NCI-H2171 (cell line): Measurements from ENCODE around the gene TCAP.

Experiments used
- DNase-seq: peaks from one replicate; lab custom pipeline; 2025; lab: John Stamatoyannopoulos, UW

The TCAP gene

GRCh38 chr17:39629494-39629880 is 35.7 kb upstream of the TCAP start:
- no peak for DNase-seq

GRCh38 chr17:39629898-39630297 is 35.3 kb upstream of the TCAP start:
- DNase-seq = no peak

- DNase-seq = no peak
Measured at GRCh38 chr17:39631403-39631802, 33.7 kb upstream of the TCAP start.

GRCh38 chr17:39632153-39632941 is 32.8 kb upstream of the TCAP start:
- peak; percentile 36 for DNase-seq

GRCh38 chr17:39633570-39634183 is 31.5 kb upstream of the TCAP start:
- no peak for DNase-seq

- peak; percentile 51 for DNase-seq
Measured at GRCh38 chr17:39634384-39634871, 30.7 kb upstream of the TCAP start.

- no peak for DNase-seq
Measured at GRCh38 chr17:39635614-39636176, 29.5 kb upstream of the TCAP start.

GRCh38 chr17:39636587-39636926 is 28.6 kb upstream of the TCAP start:
- DNase-seq = no peak

- DNase-seq = peak; percentile 89
Measured at GRCh38 chr17:39636927-39637736, 28.0 kb upstream of the TCAP start, which contains the start of gene STARD3. Gene STARD3 (plus strand): TSS chr17:39637144. CDS start chr17:39653532, 16,388 bp downstream.

GRCh38 chr17:39638317-39638716 is 26.8 kb upstream of the TCAP start:
- no peak for DNase-seq

- no peak for DNase-seq
Measured at GRCh38 chr17:39639043-39639442, 26.1 kb upstream of the TCAP start.

- DNase-seq = no peak
Measured at GRCh38 chr17:39639566-39640458, 25.3 kb upstream of the TCAP start.

GRCh38 chr17:39640591-39641031 is 24.5 kb upstream of the TCAP start:
- no peak for DNase-seq

GRCh38 chr17:39641097-39641496 is 24.1 kb upstream of the TCAP start:
- DNase-seq = no peak

GRCh38 chr17:39641883-39642282 is 23.3 kb upstream of the TCAP start:
- DNase-seq = no peak

GRCh38 chr17:39642291-39643074 is 22.7 kb upstream of the TCAP start:
- no peak for DNase-seq

- no peak for DNase-seq
Measured at GRCh38 chr17:39643271-39643670, 21.9 kb upstream of the TCAP start.

GRCh38 chr17:39647256-39647655 is 17.9 kb upstream of the TCAP start:
- no peak for DNase-seq

GRCh38 chr17:39648616-39649366 is 16.4 kb upstream of the TCAP start:
- DNase-seq = no peak

GRCh38 chr17:39650121-39650579 is 15.0 kb upstream of the TCAP start:
- no peak for DNase-seq
